ENCODE data around the gene CREG2.
"Not testable (repeated sequence)": the region's sequence is repeated elsewhere in the genome, so short reads cannot be mapped to it uniquely, and the experiment has no call there.

CREG2 gene

GRCh38 chr2:101341901-101342624 lies 45.2 kb downstream of the CREG2 start:
- no peak for DNase-seq

DNA sequence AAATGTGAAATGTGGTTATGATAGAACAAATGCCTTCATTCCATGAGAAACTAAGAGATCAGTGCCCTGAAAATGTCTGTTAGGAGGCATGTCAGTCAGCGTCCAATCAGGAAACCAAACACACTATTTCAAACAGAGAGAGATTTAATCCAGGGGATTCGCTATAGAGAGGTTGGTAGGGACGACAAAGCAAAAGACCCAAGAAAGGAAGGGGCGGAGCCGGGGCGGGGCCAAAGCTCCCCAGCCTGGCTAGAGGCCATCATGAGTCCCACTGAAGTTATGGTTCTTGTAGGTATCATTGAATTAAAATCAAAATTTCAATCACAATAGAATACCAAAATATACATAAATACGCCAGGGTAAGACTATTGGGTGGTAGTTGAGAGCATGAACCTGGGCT lies 45.9 kb downstream of the CREG2 start:
- no peak for DNase-seq

DNA sequence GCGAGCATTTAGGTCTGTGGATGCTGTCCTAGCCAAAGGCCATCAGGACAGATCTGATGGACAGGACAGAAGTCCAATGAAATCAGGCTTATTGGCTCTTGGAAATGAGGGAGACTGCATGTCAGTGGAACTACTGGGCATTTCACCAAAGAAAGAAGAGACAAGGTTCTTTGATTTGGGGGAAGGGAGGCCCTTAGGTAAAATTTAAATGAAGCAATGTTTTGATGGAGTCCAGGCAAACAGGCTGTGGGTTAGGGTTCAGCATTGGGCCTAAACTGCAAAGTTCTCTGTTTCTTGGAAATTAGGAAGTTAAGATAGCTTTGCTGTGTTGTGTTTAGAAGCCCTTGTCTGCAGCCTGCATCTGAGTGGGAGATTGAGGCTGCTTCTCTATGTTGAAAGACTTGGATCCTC lies 47.2 kb downstream of the CREG2 start:
- DNase-seq: no peak

DNA sequence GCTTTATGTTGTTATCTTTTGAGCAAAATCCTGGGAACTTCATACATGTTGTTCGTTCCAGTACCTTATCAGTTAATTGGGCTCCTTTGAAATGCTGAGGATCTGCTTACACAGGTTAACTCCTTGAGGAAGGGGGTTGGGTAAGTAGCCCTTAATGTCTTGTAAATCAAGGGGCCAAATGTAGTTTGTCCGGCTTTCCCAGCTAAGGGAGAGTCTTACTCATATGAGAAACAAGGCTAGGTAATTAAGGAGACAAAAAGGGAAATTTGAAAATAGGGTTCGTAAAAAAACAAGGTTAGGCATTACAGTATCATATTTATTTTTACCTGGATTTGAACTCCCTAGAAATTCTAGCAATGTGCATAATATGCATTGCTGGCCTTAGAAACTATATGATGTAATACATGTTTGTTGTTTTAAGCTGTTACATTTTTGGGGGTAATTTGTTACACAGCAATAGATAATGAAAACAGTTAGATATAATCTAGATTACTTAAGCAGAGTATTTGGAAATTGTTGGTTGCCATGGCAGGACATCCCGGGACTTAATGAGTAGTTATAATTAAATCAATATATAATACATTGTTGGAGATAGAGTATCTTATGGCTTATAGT lies 47.9 kb downstream of the CREG2 start:
- DNase-seq: no peak

DNA sequence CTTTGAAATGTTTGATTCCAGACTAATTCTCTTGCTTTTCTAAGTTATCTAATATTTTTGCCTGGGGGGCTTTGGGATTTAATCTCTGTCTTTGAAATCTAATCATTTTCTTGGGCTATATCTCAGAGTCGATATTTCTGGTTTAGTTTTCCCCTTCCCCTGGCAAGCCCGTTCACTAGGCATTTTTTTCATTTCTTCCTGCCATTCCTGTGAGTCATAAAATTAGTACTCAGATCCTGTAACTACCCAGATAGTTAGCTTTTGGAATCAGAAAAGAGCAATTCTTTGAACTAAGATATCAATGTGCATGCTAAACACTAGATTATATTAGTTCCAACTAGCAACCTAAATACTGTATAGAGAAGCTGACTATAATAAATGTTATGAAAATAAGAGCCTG lies 49.4 kb downstream of the CREG2 start:
- no peak for DNase-seq

DNA sequence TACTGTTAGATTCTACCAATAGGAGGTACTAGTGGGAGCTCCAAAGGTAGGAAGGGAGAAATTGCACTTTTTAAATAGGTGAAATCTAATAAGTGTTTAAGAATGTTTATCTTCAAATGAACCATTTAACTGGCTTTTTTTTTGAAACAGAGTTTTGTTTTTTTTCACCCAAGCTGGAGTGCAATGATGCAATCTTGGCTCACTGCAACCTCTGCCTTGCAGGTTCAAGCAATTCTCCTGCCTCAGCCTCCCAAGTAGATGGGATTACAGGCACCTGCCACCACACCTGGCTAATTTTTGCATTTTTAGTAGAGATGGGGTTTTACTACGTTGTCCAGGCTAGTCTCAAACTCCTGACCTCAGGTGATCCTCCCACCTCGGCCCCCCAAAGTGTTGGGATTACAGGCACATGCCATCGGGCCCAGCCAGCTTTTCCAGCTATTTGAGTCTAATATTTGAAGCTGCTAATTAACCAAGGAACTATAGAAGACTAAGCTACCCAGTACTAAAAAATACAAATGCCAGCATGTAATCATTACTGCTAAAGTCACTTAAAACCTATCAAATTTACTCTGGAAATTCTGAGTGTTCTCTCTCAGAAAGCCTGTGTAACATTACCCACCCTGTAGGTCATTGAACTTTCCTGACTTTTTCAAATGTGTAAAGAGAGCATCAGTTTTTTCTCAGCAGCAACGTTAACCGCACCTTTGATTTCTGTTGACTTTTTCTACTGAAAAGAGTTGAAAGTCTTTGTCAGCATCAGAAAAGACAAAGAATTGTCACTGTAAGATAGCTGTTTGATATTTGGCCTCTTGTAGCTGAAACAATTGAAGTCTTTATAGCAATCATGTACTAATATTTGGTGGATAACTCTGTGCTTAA lies 54.2 kb downstream of the CREG2 start:
- DNase-seq: no peak

DNA sequence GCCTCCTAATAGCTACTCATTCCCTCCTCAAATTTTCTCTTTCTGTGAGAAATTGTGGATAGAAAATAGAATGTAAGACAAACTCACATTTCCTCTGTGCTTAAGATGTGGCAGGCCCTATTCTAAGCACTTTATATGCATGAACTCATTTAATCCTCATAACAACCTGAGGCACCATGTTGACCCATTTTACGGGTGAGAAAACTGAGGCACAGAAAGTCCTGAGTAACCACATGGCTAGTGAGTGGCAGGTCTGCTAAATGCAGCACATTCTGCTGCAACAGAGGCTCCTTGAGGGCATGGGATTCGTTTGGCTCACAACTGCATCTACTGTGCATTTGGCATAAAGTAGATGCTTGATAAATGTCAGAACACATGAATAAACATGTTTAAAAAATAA lies 56.1 kb downstream of the CREG2 start:
- no peak for DNase-seq

GRCh38 chr2:101330253-101330933 lies 56.9 kb downstream of the CREG2 start:
- no peak for DNase-seq

- DNase-seq: peak; percentile 87
Observed at GRCh38 chr2:101329026-101329425, 58.3 kb downstream of the CREG2 start.

DNA sequence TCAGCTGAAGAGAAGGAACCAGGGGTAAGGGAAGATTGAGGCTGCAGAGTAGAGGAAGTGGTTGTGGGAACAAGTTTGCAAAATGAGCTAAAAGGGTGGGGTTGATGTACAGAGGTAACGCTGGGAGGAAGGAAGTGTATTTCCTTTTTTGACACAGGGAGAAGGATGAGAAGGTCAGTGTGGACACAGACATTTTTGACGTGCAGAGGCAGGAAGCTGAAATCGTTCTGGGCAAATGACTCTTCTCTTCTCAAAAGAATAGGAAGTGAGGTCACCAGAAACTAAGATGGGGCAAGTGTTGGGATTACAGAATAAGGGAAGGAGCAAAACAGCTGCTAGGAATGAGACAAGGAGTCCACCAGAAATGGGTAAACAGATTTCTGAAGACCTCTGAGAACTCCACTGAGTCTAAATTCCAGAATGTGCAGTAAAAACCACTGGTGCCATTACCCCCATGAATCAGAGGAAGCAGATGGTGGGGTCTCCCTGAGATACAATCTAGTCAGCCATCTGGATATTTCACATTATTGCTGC lies 58.8 kb downstream of the CREG2 start:
- DNase-seq: peak; percentile 87

DNA sequence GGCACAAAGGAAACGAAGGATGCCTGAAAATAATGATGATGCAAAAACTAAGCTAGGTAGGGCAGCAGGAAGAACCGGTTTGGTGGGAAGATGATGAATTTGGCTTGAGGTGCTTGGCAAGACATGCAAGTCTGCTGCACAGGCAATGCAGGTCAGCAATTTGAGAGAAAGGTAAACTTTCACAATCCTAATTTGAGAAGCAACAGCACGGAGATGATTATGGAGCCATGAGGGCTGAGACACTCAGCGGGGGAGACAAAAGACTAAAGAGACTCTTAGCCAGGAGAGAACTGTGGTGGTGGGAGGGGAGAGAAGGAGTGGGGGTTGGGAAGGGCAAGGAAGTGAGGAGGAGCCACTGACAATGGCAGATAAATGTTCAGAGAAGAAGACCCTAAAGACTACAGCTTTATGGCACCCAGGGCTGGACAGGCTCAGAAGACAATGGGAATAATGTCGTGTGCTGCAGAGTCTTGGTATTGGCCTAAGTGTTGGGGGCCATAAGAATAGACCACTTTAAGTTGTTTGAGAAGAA lies 59.4 kb downstream of the CREG2 start:
- DNase-seq: no peak

- DNase-seq: no peak
Observed at GRCh38 chr2:101325425-101325824, 61.9 kb downstream of the CREG2 start.

- DNase-seq: not testable (repeated sequence)
Observed at GRCh38 chr2:101316568-101316967, 70.7 kb downstream of the CREG2 start.

GRCh38 chr2:101311696-101312017 lies 75.6 kb downstream of the CREG2 start:
- DNase-seq: no peak

GRCh38 chr2:101310834-101311695 lies 76.2 kb downstream of the CREG2 start:
- DNase-seq: no peak

- no peak for DNase-seq
Observed at GRCh38 chr2:101310090-101310833, 77.0 kb downstream of the CREG2 start.

DNA sequence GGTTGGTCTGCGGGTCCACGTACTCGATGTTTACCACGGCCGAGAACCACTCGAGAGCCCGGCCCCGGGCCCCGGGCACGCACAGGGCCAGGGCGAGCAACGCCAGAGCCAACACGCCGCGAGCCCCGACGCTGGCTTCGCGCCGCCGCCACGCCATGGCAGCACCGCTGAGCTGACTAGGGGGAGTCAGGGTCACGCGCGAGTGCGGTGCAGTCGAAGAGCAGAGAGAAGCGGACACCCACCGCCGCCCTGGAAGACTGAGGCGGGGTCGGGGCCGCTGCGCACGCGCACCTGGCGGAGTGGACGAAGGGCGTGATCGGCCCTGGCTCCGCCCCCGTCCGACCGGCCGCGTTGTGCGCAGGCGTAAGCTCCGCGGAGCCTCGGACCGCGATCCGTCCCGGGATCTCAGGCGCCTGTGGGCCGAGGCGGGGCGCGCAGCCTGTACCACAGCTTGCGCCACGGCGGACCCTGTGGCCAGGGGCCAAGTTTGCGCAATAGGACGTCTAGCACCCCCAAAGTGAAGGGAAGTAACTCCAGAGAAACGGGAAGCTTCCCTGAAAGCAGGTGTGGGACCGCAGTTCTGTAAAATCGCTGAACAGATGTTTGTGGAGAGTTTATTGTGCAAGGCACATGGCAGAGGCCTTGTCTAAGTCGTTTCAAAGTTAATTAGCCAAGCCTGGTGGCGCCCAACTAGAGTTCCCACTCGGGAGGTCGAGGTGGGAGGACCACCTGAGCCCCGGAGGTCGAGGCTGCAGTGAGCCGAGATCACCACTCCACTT lies 78.7 kb downstream of the CREG2 start, which contains the start of gene RNF149:
Gene RNF149 (minus strand): TSS at position 270 of the 779 bp plus-strand sequence. CDS start 113 bp downstream, at position 157.
- peak; percentile 81 for DNase-seq

DNA sequence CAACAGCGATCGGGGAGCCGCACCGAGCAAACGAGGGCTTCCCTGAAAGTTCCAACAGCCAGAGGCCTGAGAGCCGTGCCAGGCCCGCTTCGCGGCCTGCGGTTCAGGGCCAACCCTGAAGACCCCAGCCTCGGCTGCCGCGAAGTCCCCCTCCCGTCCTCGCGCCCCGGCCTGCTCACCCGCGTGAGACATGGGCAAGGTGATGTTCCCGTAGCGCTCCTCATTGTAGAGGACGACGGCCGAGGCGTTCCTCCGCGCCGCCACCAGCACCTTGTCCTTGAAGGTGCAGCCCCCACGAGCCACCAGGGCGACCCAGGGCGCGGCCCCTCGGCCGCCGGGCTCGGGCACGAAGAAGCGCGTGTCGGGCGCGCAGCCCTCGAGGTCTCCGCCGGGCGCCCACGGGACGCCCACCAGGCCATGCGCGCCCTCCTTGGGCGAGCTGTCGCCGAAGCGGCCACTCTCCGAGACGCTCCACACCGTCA lies 79.3 kb downstream of the CREG2 start:
- no peak for DNase-seq

- DNase-seq: no peak
Observed at GRCh38 chr2:101307503-101307902, 79.8 kb downstream of the CREG2 start.

DNA sequence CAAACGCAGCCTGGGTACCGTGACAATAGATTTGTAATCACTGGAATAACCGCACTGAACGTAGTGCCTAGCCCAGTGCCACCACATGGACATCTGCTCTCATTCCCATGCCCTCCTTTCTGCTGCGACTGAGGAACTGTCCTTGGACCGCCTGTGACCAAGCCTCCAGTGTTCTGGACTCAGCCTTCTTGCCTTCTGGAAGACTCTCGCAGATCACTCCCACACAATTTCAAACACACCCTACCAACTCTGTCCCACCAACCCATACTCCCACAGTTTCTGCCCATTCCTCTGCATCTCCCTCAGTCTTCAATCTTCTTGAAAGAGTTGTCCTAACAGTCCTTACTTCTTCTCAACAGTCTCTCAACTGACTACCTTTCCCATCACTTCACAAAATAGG lies 80.9 kb downstream of the CREG2 start:
- DNase-seq: no peak

All from DMS 273 treated with DMSO at 0.1 percent for 48 hours (cell line).